Measurements from ENCODE around the gene ZNF66.
"Not testable (repeated sequence)": the region's sequence is repeated elsewhere in the genome, so short reads cannot be mapped to it uniquely, and the experiment has no call there.

The ZNF66 gene

DNA sequence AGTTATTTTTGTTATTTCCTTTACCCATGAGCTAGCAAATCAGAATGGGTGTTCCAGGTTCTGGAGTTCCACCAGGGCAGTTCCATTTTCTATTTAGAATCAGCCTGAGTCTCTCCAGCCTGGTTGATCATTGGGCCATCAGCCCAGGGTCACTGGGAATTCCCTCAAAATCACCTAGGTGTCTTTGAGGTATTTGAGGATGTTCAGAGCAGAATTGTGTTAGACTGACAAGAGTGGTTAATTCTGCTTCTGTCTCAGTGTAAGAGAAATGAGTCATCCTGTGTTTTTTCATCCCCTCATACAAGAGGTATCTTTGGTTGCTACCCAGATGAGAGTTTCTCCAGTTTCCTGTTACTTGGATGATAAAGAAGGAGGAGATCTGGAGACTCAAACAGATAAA, 11.7 kb downstream of the ZNF66 start:
- Histone ChIP-seq H4K20me1 (ENCODE audit: insufficient read depth, low read length, poor library complexity, severe bottlenecking) (no peaks in the 10 kb centered on the region), H3K27me3 (ENCODE audit: insufficient read depth, low read length, poor library complexity, severe bottlenecking) (no peaks in the 10 kb centered on the region), H3K9ac (ENCODE audit: low read depth, low read length, poor library complexity, severe bottlenecking) (no peak overlapping the region), H2AFZ (ENCODE audit: low read length) (no peak overlapping the region), H3K4me1 (ENCODE audit: insufficient read depth, low read length, poor library complexity, severe bottlenecking) (no peaks in the 10 kb centered on the region), H3K36me3 (ENCODE audit: insufficient read depth, low read length) (0 out of 2 replicates have a peak, but pooled peaks cover 8% of the 10 kb centered on the region), H3K4me2 (ENCODE audit: low read depth, low read length, poor library complexity, severe bottlenecking) (no peak overlapping the region), H3K9me2 (replicated peaks; ENCODE audit: low read depth, low read length) (no peaks in the 10 kb centered on the region), H3K79me2 (ENCODE audit: insufficient read depth, low read length) (peaks cover 15% of the 10 kb centered on the region; the same call in 1 of the 2 replicates), H3K9me3 (ENCODE audit: insufficient read depth, low read depth, low read length) (no peaks in the 10 kb centered on the region), H3F3A (ENCODE audit: low read depth) (no peaks in the 10 kb centered on the region), H3K4me3 (ENCODE audit: low read length, poor library complexity, severe bottlenecking) (no peak overlapping the region)
- TF ChIP-seq, protein P1, sequence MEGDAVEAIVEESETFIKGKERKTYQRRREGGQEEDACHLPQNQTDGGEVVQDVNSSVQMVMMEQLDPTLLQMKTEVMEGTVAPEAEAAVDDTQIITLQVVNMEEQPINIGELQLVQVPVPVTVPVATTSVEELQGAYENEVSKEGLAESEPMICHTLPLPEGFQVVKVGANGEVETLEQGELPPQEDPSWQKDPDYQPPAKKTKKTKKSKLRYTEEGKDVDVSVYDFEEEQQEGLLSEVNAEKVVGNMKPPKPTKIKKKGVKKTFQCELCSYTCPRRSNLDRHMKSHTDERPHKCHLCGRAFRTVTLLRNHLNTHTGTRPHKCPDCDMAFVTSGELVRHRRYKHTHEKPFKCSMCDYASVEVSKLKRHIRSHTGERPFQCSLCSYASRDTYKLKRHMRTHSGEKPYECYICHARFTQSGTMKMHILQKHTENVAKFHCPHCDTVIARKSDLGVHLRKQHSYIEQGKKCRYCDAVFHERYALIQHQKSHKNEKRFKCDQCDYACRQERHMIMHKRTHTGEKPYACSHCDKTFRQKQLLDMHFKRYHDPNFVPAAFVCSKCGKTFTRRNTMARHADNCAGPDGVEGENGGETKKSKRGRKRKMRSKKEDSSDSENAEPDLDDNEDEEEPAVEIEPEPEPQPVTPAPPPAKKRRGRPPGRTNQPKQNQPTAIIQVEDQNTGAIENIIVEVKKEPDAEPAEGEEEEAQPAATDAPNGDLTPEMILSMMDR (conservative IDR thresholded peaks at IDR 0.05; ENCODE audit: low read length): no peak
- TF ChIP-seq EZH2phosphoT487 (IDR thresholded peaks at IDR 0.05; ENCODE audit: borderline replicate concordance): no peak

DNA sequence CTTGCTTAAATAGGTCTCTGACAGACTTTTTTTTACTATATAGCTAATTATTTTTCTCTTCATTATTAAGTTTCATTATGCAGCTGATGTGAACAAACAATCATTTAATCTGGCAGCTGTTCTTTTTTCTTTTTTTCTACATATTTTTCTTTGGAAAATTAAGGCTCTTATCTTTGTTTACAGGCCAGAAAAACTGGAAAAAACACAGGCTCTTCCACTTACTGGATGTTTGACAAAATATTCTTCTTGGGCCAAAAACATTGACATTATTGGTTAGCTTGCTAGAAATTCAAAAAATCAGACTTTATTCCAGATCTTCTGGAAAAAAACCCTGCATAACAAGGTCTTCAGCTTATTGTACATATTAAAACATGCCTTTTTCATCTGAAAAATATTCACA, 15.7 kb downstream of the ZNF66 start:
- no peaks in the 10 kb centered on the region for H3K4me1 ChIP-seq (ENCODE audit: insufficient read depth, low read length, poor library complexity, severe bottlenecking)
- no peaks in the 10 kb centered on the region for H4K20me1 ChIP-seq (ENCODE audit: insufficient read depth, low read length, poor library complexity, severe bottlenecking)
- TF ChIP-seq EZH2phosphoT487 (IDR thresholded peaks at IDR 0.05; ENCODE audit: borderline replicate concordance): no peak
- TF ChIP-seq, protein P1 (conservative IDR thresholded peaks at IDR 0.05; ENCODE audit: low read length): no peak
- peaks cover 3% of the 10 kb centered on the region; the same call in 1 of the 2 replicates for H3K9me3 ChIP-seq (ENCODE audit: insufficient read depth, low read depth, low read length)
- H3K4me3 ChIP-seq (ENCODE audit: low read length, poor library complexity, severe bottlenecking): no peak overlapping the region
- no peaks in the 10 kb centered on the region for H3K79me2 ChIP-seq (ENCODE audit: insufficient read depth, low read length)
- H3F3A ChIP-seq (ENCODE audit: low read depth): no peaks in the 10 kb centered on the region
- no peaks in the 10 kb centered on the region for H3K27me3 ChIP-seq (ENCODE audit: insufficient read depth, low read length, poor library complexity, severe bottlenecking)
- no peaks in the 10 kb centered on the region for H3K9me2 ChIP-seq (replicated peaks; ENCODE audit: low read depth, low read length)
- peaks cover 28% of the 10 kb centered on the region; the same call in 1 of the 2 replicates for H3K36me3 ChIP-seq (ENCODE audit: insufficient read depth, low read length)
- no peak overlapping the region for H3K9ac ChIP-seq (ENCODE audit: low read depth, low read length, poor library complexity, severe bottlenecking)
- no peak overlapping the region for H2AFZ ChIP-seq (ENCODE audit: low read length)
- H3K4me2 ChIP-seq (ENCODE audit: low read depth, low read length, poor library complexity, severe bottlenecking): no peak overlapping the region

DNA sequence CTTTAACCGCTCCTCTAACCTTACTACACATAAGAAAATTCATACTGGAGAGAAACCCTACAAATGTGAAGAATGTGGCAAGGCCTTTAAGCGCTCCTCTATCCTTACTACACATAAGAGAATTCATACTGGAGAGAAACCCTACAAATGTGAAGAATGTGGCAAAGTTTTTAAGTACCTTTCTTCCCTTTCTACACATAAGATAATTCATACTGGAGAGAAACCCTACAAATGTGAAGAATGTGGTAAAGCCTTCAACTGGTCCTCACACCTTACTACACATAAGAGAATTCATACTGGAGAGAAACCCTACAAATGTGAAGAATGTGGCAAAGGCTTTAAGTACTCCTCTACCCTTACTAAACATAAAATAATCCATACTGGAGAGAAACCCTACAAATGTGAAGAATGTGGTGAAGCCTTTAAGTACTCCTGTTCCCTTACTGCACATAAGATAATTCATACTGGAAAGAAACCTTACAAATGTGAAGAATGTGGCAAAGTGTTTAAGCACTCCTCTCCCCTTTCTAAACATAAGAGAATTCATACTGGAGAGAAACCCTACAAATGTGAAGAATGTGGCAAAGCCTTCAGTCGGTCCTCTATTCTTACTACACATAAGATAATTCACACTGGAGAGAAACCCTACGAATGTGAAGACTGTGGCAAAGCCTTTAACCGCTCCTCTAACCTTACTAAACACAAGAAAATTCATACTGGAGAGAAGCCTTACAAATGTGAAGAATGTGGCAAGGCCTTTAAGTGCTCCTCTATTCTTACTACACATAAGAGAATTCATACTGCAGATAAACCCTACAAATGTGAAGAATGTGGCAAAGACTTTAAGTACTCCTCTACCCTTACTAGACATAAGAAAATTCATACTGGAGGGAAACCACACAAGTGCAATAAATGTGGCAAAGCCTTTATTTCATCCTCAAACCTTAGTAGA, 30.5 kb downstream of the ZNF66 start:
- H3F3A ChIP-seq (ENCODE audit: low read depth); H2AFZ ChIP-seq (ENCODE audit: low read length); H4K20me1 ChIP-seq (ENCODE audit: insufficient read depth, low read length, poor library complexity, severe bottlenecking); H3K27me3 ChIP-seq (ENCODE audit: insufficient read depth, low read length, poor library complexity, severe bottlenecking); H3K79me2 ChIP-seq (ENCODE audit: insufficient read depth, low read length); H3K9ac ChIP-seq (ENCODE audit: low read depth, low read length, poor library complexity, severe bottlenecking); H3K4me3 ChIP-seq (ENCODE audit: low read length, poor library complexity, severe bottlenecking); H3K9me2 ChIP-seq (replicated peaks; ENCODE audit: low read depth, low read length); H3K4me2 ChIP-seq (ENCODE audit: low read depth, low read length, poor library complexity, severe bottlenecking); H3K4me1 ChIP-seq (ENCODE audit: insufficient read depth, low read length, poor library complexity, severe bottlenecking): not testable (repeated sequence)
- Histone ChIP-seq H3K9me3 (ENCODE audit: insufficient read depth, low read depth, low read length) (peaks cover 34% of the 10 kb centered on the region; the same call in 1 of the 2 replicates), H3K36me3 (ENCODE audit: insufficient read depth, low read length) (peaks cover 16% of the 10 kb centered on the region; the same call in 1 of the 2 replicates)
